H9 (cell line): Measurements from ENCODE around the gene ZNF2. TPM values are rescaled to one million over a fixed set of nuclear protein-coding genes. Genes with fewer than 3 reads are reported as not detected.

ENCODE experiments used
- DNase-seq: peaks from one replicate; pipeline ENCODE4 v3.0.0-alpha.2; 2017
- H2AFZ ChIP-seq: one replicate; pipeline ENCODE4 v1.6.1; 2013; ENCODE audit warnings: mild to moderate bottlenecking, low read length, control low read depth, moderate library complexity
- H2AK5ac ChIP-seq: 2 replicates; pipeline ENCODE4 v1.6.1; 2013; ENCODE audit warnings: low read length, control low read depth, mixed read lengths; ENCODE audit not compliant: insufficient read length
- H2BK120ac ChIP-seq: one replicate; pipeline ENCODE4 v1.6.1; 2013; ENCODE audit warnings: low read depth, mild to moderate bottlenecking, low read length, control low read depth, inconsistent platforms; ENCODE audit not compliant: poor library complexity, severe bottlenecking
- H2BK12ac ChIP-seq: 2 replicates; pipeline ENCODE4 v1.6.1; 2013; ENCODE audit warnings: low read length, control low read depth, mixed read lengths, low read depth; ENCODE audit not compliant: insufficient read length
- H2BK15ac ChIP-seq: 2 replicates; pipeline ENCODE4 v1.6.1; 2013; ENCODE audit warnings: low read depth, low read length, control low read depth
- H2BK20ac ChIP-seq: one replicate; pipeline ENCODE4 v1.6.1; 2013; ENCODE audit warnings: low read depth, mild to moderate bottlenecking, low read length, control low read depth, inconsistent platforms; ENCODE audit not compliant: poor library complexity, severe bottlenecking
- H2BK5ac ChIP-seq: 2 replicates; pipeline ENCODE4 v1.6.1; 2013; ENCODE audit warnings: low read length, control low read depth, mixed read lengths; ENCODE audit not compliant: insufficient read length
- H3K14ac ChIP-seq: 2 replicates; pipeline ENCODE4 v1.6.1; 2013; ENCODE audit warnings: low read length, control low read depth; ENCODE audit not compliant: insufficient read depth
- H3K18ac ChIP-seq: 2 replicates; pipeline ENCODE4 v1.6.1; 2013; ENCODE audit warnings: low read depth, mild to moderate bottlenecking, mixed read lengths, low read length, control low read depth; ENCODE audit not compliant: insufficient read length
- H3K23ac ChIP-seq: 2 replicates; pipeline ENCODE4 v1.6.1; 2013; ENCODE audit warnings: low read length, control low read depth, mixed read lengths, low read depth; ENCODE audit not compliant: insufficient read length
- H3K23me2 ChIP-seq: 2 replicates; pipeline ENCODE4 v1.6.1; 2013; ENCODE audit warnings: low read depth, mild to moderate bottlenecking, mixed read lengths, low read length, control low read depth; ENCODE audit not compliant: insufficient read length, poor library complexity, severe bottlenecking
- H3K27ac ChIP-seq: 2 replicates; pipeline ENCODE4 v1.5.1; 2013; ENCODE audit warnings: low read length, control low read depth, mixed read lengths, low read depth; ENCODE audit not compliant: insufficient read length
- H3K27me3 ChIP-seq: 2 replicates; pipeline ENCODE4 v1.6.1; 2013; ENCODE audit warnings: low read length, control low read depth, inconsistent platforms; ENCODE audit not compliant: insufficient read depth
- H3K4ac ChIP-seq: 2 replicates; pipeline ENCODE4 v1.6.1; 2013; ENCODE audit warnings: low read depth, mild to moderate bottlenecking, control low read depth, inconsistent platforms, low read length, moderate library complexity
- H3K4me1 ChIP-seq: 2 replicates; pipeline ENCODE4 v1.6.1; 2013; ENCODE audit warnings: low read length, control low read depth, inconsistent platforms; ENCODE audit not compliant: insufficient read depth
- H3K4me2 ChIP-seq: 2 replicates; pipeline ENCODE4 v1.6.1; 2013; ENCODE audit warnings: low read length, control low read depth, mixed read lengths; ENCODE audit not compliant: insufficient read length, insufficient read depth
- H3K56ac ChIP-seq: 2 replicates; pipeline ENCODE4 v1.6.1; 2013; ENCODE audit warnings: low read depth, mild to moderate bottlenecking, mixed read lengths, low read length, control low read depth; ENCODE audit not compliant: insufficient read length
- H3K79me1 ChIP-seq: 2 replicates; pipeline ENCODE4 v1.6.1; 2013; ENCODE audit warnings: low read depth, mild to moderate bottlenecking, moderate library complexity, low read length, control low read depth, inconsistent platforms; ENCODE audit not compliant: insufficient read depth, poor library complexity, severe bottlenecking
- H3K79me2 ChIP-seq: 2 replicates; pipeline ENCODE4 v1.6.1; 2013; ENCODE audit warnings: low read length, control low read depth, inconsistent platforms; ENCODE audit not compliant: insufficient read depth
- H3K9ac ChIP-seq: 2 replicates; pipeline ENCODE4 v1.6.1; 2013; ENCODE audit warnings: low read length, control low read depth, mixed read lengths; ENCODE audit not compliant: insufficient read length; ENCODE audit errors: extremely low read depth
- H3K9me3 ChIP-seq: one replicate; pipeline ENCODE4 v1.6.1; 2013; ENCODE audit warnings: low read depth, low read length, inconsistent platforms; ENCODE audit not compliant: control insufficient read depth
- H3T11ph ChIP-seq: one replicate; pipeline ENCODE4 v1.6.1; 2013; ENCODE audit warnings: mild to moderate bottlenecking, low read length, control low read depth, inconsistent platforms
- H4K20me1 ChIP-seq: one replicate; pipeline ENCODE4 v1.6.1; 2013; ENCODE audit not compliant: control insufficient read depth, insufficient read length, insufficient read depth
- H4K5ac ChIP-seq: 2 replicates; pipeline ENCODE4 v1.6.1; 2013; ENCODE audit warnings: low read depth, mild to moderate bottlenecking, mixed read lengths, low read length, control low read depth; ENCODE audit not compliant: insufficient read length
- H4K8ac ChIP-seq: replicated peaks from 2 replicates; pipeline ENCODE4 v1.6.1; 2013; ENCODE audit warnings: low read length, control low read depth, mixed read lengths, low read depth; ENCODE audit not compliant: insufficient read length
- H4K91ac ChIP-seq: 2 replicates; pipeline ENCODE4 v1.6.1; 2013; ENCODE audit warnings: low read depth, mild to moderate bottlenecking, moderate library complexity, mixed read lengths, low read length, control low read depth; ENCODE audit not compliant: insufficient read length
- H3K27ac Mint-ChIP-seq, 3 experiments: 2 replicates in 2 of 3; 3 replicates in 1 of 3; pipeline ENCODE4 v1.8.0; 2020 to 2021; ENCODE audit warnings: mixed read lengths in 3 of 3, mild to moderate bottlenecking in 1 of 3, moderate library complexity in 1 of 3
- H3K27me3 Mint-ChIP-seq: 2 replicates; pipeline ENCODE4 v1.8.0; 2021; ENCODE audit warnings: low read depth, mild to moderate bottlenecking, moderate library complexity, mixed read lengths
- H3K36me3 Mint-ChIP-seq, 3 experiments: 2 replicates in 2 of 3; 3 replicates in 1 of 3; pipeline ENCODE4 v1.8.0; 2020 to 2021; ENCODE audit warnings: low read depth in 3 of 3, mixed read lengths in 3 of 3; ENCODE audit not compliant: insufficient read depth in 1 of 3
- H3K4me1 Mint-ChIP-seq, 2 experiments: 2 replicates each; pipeline ENCODE4 v1.8.0; 2020; ENCODE audit warnings: mixed read lengths in 2 of 2
- H3K4me3 Mint-ChIP-seq, 2 experiments: 2 replicates in 1 of 2; 3 replicates in 1 of 2; pipeline ENCODE4 v1.8.0; 2020 to 2021; ENCODE audit warnings: mild to moderate bottlenecking in 2 of 2, mixed read lengths in 2 of 2, moderate library complexity in 1 of 2
- H3K9me3 Mint-ChIP-seq, 2 experiments: 2 replicates in 1 of 2; 3 replicates in 1 of 2; pipeline ENCODE4 v1.8.0; 2020; ENCODE audit warnings: mild to moderate bottlenecking in 2 of 2, mixed read lengths in 2 of 2, moderate library complexity in 1 of 2
- WGBS: extraction: QIAGEN DNeasy Blood & Tissue Kit; methylation state at CpG from one replicate; pipeline ENCODE4 v1.1.7; 2013; ENCODE audit warnings: missing lambda C conversion rate, low lambda C conversion rate, mixed read lengths; ENCODE audit not compliant: insufficient read length; ENCODE audit errors: extremely low coverage; 5-methylcytosine and 5-hydroxymethylcytosine counted together
- total RNA-seq: library from RNA; stranded (reverse); gene quantifications from 2 replicates; pipeline ENCODE4 v1.2.1, GENCODE V29; 2021
- TF ChIP-seq, protein P1 (sequence below): fragments of 200-600 bp; sonication (generic); conservative IDR thresholded peaks from 3 replicates; pipeline ENCODE4 v1.8.0; 2021; ENCODE audit warnings: antibody characterized with exemption, mild to moderate bottlenecking

ZNF2 gene
- total RNA-seq, 1 experiment from 2014 or later, result 2.2 TPM

DNA sequence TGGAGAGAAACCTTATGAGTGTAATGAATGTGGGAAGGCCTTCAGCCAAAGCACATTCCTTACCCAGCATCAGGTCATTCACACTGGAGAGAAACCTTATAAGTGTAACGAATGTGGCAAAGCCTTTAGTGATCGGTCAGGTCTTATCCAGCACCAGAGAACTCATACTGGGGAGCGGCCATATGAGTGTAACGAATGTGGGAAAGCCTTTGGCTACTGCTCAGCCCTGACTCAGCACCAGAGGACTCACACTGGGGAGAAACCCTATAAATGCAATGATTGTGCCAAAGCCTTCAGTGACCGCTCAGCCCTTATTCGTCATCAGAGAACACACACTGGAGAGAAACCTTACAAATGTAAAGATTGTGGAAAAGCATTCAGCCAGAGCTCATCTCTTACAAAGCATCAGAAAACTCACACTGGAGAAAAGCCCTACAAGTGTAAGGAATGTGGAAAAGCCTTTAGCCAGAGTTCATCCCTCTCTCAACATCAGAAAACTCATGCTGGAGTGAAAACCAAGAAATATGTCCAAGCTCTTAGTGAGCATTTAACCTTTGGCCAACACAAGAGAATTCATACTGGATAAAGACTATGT is 49.5 kb downstream of the ZNF2 start:
- Mint-ChIP-seq H3K4me3 (no peak overlapping the region), H3K27me3 (peaks cover 8% of the 10 kb centered on the region), H3K9me3 (peaks cover 95 to 96% of the 10 kb centered on the region in 2 experiments), H3K36me3 (peaks cover 95 to 100% (median 99%) of the 10 kb centered on the region in 3 experiments), H3K27ac (no peak overlapping the region), H3K4me1 (no peaks in the 10 kb centered on the region)
- Histone ChIP-seq H4K8ac (no peak overlapping the region), H2AK5ac (no peak overlapping the region), H3K79me1 (no peaks in the 10 kb centered on the region), H2BK20ac (no peak overlapping the region), H2AFZ (no peak overlapping the region), H3K4ac (no peak overlapping the region), H3K23me2 (no peaks in the 10 kb centered on the region), H3K9me3 (peaks cover 84% of the 10 kb centered on the region), H3K4me1 (no peaks in the 10 kb centered on the region), H4K5ac (no peak overlapping the region), H2BK5ac (no peak overlapping the region), H4K20me1 (no peaks in the 10 kb centered on the region), H3T11ph (no peak overlapping the region), H3K9ac (no peak overlapping the region), H3K23ac (no peak overlapping the region), H2BK12ac (no peak overlapping the region), H4K91ac (no peak overlapping the region), H2BK120ac (no peak overlapping the region), H3K18ac (no peak overlapping the region), H3K79me2 (no peaks in the 10 kb centered on the region), H3K14ac (no peak overlapping the region), H3K56ac (no peak overlapping the region), H3K27me3 (no peaks in the 10 kb centered on the region), H2BK15ac (no peak overlapping the region), H3K27ac (no peak overlapping the region), H3K4me2 (no peak overlapping the region)
- no peak for DNase-seq
- TF ChIP-seq, protein P1, sequence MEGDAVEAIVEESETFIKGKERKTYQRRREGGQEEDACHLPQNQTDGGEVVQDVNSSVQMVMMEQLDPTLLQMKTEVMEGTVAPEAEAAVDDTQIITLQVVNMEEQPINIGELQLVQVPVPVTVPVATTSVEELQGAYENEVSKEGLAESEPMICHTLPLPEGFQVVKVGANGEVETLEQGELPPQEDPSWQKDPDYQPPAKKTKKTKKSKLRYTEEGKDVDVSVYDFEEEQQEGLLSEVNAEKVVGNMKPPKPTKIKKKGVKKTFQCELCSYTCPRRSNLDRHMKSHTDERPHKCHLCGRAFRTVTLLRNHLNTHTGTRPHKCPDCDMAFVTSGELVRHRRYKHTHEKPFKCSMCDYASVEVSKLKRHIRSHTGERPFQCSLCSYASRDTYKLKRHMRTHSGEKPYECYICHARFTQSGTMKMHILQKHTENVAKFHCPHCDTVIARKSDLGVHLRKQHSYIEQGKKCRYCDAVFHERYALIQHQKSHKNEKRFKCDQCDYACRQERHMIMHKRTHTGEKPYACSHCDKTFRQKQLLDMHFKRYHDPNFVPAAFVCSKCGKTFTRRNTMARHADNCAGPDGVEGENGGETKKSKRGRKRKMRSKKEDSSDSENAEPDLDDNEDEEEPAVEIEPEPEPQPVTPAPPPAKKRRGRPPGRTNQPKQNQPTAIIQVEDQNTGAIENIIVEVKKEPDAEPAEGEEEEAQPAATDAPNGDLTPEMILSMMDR, result no peak
- WGBS, result no CpG with 5 or more reads among the region's 6 CpGs
